Cerebellar nuclear complex (tissue), 1 donor: ENCODE measurements around the gene CARS1.

ENCODE experiments used
- DNase-seq, 2 experiments: peaks; one replicate each; lab custom pipeline; 2025; lab: John Stamatoyannopoulos, UW

The CARS1 gene

GRCh38 chr11:2991452-2992233 is 65.6 kb downstream of the CARS1 start:
- no peak for DNase-seq

DNA sequence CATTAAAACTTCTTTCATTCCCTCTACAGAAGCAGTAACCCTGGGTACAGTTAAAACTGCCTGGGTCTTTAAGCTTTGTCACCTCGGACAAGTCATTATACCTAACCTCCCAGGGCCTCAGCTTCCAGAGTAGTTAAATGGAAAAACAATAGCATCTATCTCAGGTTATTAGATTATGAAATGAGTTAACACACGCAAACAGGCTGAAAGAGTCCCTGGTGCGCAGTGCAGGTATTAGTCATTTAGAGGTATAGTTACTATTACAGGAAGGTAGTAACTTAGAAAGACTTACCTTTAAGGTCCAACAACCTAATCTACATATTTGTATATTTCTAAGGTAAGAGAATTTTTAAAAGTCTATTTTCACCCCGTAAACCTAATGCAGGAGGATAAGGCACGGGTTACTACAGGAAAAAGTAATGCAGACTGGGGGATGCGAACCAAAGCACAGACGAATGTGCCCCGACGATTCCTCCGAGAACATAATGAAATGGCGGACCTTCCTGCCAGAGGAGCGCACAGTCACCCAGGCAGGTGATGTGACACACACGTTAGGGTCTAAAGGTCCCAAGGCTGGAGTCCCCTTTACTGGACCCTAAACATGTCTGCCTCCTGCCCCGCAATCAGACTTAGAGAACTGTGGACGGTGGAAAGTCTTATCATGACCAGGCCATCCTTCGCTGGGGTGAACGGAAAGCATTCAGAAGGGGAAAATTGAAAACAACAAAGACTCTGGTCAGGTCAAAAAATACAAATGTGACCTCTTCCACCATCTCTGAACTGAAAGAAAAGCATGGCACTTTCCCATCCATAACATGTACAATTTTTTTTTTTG is 66.4 kb downstream of the CARS1 start:
- no peak for DNase-seq

- no peak for DNase-seq
Measured at GRCh38 chr11:2989551-2989950, 67.7 kb downstream of the CARS1 start.

DNA sequence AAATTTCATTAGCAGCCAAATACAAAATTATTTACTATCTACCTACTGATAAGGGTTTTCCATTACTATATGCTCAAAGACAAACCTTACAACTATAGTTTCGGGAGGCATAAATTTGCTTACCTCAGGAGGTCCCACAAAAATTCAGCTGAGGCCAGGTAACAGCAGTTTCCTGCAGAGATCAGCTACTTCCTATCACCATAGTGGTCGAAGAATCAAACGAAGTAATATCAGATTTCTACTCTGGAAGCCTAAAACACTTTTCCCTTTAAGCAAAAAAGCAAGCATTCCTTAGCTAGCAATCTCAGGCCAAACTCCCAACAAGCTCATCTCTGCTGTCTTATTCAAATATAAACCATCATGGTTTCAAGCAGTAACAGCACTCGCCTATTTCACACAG is 68.2 kb downstream of the CARS1 start:
- DNase-seq, result no peak

DNA sequence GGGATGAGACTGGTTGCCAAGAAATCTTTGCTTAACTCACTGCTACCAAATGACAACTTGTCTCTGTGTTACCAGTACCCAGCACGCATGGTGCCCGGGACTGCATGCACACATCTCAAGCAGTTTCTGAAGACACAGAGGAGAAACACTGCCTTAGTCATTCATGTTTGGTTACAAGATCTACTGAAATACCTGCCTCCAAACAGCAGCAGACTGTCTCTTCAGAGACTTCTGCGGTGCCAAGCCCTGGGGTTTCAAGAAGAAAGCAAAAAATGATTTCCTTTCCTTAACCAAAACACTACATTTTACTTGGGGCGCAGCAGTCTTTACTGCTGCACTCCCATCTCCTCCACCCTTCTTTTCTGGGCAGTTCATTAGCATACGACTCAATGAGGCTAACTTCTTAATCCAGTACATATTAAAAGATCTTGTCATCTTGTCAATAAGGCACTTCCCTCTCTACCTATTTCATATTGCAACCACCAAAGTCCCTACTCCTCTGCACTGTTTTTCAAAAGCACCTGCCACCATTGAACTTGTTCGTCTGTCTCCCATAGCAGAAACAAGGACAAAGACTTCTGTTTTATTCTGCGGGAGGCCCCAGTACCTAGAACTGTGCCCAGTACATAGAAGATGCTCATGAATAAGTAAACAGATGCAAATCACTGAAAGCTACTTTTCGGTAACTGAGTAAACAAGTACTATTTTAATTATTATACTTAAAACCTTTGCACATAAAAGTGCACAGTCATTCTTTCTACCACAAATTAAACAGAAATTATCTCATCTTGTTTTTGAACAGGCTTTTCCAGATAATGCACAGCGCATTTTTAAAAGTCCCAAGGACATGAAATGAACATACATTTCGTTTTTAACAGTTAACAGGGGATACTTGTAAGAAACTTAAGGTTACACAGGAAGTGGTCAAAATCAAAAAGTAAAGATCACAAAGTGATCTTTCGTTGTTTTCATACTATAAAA is 69.1 kb downstream of the CARS1 start:
- no peak for DNase-seq

DNA sequence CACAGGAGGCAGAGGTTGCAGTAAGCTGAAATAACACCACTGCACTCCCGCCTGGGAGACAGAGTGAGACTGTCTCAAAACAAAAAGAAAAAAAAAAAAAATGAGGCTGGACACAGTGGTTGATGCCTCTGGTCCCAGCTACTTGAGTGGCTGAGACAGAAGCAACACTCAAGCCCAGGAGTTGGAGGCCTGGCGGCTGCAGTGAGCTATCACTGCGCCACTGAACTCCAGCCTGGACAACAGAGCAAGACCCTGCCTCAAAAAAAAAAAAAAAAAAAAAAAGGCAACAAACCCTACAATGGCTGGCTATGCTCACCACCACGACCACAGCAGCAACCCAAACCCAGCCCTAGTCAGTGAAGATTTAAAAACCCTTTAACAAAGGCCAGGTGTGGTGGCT is 73.3 kb downstream of the CARS1 start:
- DNase-seq, result no peak

- DNase-seq, result no peak
Measured at GRCh38 chr11:2982214-2982613, 75.0 kb downstream of the CARS1 start.

GRCh38 chr11:2981130-2981529 is 76.1 kb downstream of the CARS1 start:
- no peak for DNase-seq

GRCh38 chr11:2980168-2980840 is 76.9 kb downstream of the CARS1 start:
- DNase-seq, result no peak

- no peak for DNase-seq
Measured at GRCh38 chr11:2977113-2977512, 80.1 kb downstream of the CARS1 start.

- DNase-seq, result no peak
Measured at GRCh38 chr11:2976294-2977063, 80.7 kb downstream of the CARS1 start.

GRCh38 chr11:2975594-2975993 is 81.6 kb downstream of the CARS1 start:
- DNase-seq, result no peak

DNA sequence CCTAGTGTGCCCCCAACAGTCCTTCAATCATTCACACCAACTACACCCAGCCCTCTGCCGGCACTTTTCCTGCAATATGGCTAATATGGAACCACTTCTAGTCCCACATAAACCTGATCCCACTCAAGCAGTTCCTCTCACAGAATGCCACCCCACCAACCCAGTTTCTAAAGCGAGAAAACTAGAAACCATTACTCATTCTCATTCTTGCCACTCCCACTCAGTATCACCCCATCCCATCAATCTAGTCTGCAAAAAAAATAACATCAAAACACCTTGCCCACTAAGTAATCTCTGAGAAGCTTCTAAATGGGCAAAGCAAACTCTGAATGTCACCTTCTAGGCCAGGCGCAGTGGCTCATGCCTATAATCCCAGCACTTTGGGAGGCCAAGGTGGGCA is 83.0 kb downstream of the CARS1 start:
- no peak for DNase-seq

DNA sequence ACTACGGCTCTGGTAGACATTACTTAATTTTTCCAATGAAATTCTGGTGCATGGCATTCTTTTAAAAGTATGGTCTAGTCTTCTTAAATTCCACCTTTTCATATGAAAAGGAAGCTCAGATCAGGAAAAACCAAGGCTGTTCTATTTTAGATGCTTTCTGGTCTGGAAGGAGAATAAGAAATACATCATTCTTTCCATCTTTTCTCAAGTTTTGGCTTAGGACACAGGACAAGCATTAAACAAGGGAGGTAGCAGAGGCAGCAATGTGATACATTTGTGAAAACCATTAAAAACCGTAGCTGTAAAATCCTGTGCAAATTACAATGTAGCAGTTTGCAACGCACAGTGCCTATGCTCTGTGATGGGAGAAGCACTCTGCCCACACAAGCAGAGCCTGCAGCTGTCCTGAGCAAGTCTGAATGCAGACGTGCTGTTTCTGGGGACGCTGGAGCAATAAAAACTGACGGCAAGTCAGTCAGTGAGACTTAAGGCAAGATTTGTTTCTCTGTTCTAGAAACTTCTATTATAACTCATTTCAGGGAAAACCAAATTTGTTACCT is 88.8 kb downstream of the CARS1 start:
- DNase-seq, result no peak

GRCh38 chr11:2964782-2965181 is 92.4 kb downstream of the CARS1 start:
- no peak for DNase-seq

GRCh38 chr11:2963761-2964160 is 93.5 kb downstream of the CARS1 start:
- no peak for DNase-seq

DNA sequence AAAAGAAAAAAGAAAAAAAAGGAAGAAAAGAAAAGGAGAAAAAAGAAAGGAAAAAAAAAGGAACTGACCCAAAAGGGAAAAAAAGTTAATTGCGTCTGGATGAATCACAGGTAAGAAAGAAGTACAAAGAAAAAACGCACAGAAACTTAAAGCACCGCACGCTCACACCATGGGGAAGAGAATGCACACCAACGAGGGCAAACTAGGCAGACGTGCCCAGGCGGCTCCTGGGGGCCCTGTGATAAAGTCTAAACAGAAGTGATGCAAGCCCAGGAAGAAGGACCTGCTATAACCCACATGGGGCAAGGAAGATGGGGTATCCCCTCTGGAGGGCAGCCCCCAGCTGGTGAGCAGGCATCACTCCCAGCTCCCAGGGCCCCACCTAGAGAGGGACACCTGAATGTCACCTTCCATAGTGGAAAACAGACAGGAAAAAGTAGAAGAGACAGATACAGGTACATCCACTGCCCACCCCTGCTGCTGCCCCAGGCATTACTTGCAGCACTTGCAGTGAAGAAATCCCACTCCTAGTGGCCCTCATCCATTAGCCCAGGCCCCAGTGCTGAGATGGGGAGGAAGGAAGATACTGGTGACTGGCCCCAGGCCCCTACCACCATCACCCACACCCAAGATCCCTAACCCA is 94.0 kb downstream of the CARS1 start:
- DNase-seq, result no peak

GRCh38 chr11:2961080-2961479 is 96.1 kb downstream of the CARS1 start:
- DNase-seq, result no peak

DNA sequence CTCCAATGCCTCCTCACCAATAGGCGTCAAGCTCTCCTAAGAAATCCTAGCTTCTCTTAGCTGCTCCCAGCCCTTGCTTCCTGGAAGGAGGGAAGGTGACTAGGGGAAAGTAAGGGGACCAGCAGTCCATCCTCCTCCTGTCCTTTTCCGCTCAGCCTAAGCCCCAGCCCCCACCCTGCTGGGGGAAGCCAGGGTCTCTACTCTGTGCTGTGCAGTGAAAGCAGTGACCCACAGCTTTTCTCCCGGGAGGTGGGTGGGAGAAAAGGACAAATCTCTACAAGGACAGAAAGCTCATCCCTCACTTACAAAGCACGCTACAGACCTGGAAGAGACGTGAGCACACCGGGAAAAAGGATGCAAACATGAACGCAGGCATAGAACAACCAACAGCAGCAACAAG is 97.1 kb downstream of the CARS1 start:
- DNase-seq, result no peak

- no peak for DNase-seq
Measured at GRCh38 chr11:2958251-2958650, 99.0 kb downstream of the CARS1 start.
